ENCODE results near the gene GH2.

DNA sequence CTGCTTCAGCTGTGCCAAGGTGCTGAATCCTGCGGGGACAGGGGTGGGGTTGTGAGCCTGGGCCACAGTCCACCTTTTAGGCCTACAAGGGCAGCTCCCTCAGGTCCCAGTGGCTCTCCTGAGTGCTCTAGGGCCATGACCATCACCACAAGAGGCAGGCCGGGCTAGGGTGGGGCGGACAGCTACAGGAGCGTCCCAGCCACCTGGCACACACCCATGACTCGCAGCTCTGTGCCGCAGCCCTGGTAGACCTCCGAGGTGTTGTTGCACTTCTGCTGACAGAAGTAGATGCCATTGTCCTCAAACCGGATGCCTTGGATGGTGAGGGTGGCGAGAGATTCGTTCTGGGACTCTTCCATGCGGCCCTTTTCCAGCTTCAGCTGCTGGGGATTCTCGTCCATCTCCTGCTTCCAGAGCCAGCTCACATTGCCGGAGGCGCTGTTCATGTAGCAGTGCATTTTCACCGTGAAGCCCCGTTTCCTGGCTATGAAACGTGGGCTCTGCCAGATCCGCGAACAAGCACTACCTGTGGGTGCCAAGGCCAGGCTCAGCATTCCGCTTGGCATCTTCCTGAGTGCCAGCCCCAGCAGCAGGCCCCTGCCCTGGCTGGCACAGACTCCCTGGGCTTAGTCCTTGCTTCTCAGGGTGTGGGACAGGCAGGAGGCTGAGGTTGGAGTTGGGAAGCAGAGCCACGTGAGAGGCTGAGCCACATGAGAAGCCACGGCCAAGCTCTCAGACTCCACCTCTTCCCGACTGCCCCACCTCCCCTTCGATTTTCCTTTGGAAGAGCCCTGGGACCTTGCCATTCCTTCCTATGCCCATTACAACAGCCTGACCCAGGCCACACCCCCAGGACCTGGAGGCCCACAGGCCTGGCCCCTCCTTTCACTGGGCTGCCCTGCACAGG is 48.4 kb upstream of the GH2 start:
- 0 out of 2 replicates have a peak, but pooled peaks have one; percentile 33 for TF ChIP-seq CTCF (conservative IDR thresholded peaks at IDR 0.05; ENCODE audit: low read length)
- TF ChIP-seq EZH2phosphoT487 (IDR thresholded peaks at IDR 0.05; ENCODE audit: borderline replicate concordance, low read depth, low read length), result no peak

Measured in OCI-LY7 (cell line).